KOPT-K1 (cell line): ENCODE measurements around the gene GLP1R.

ENCODE experiments used
- H3K27ac ChIP-seq: fragments of 200-600 bp; sonication (generic); 2 replicates; pipeline ENCODE4 v1.5.1; 2016; ENCODE audit warnings: antibody characterized with exemption, mild to moderate bottlenecking, low read depth, low read length; ENCODE audit not compliant: poor library complexity, severe bottlenecking
- H3K36me3 ChIP-seq: fragments of 200-600 bp; sonication (generic); 2 replicates; pipeline ENCODE4 v1.5.1; 2017; ENCODE audit warnings: antibody characterized with exemption, mild to moderate bottlenecking, low read length, moderate library complexity; ENCODE audit not compliant: insufficient read depth
- H3K9me3 ChIP-seq: fragments of 200-600 bp; sonication (generic); 2 replicates; pipeline ENCODE4 v1.5.1; 2017; ENCODE audit warnings: antibody characterized with exemption, low read length, mild to moderate bottlenecking; ENCODE audit not compliant: insufficient read depth, poor library complexity, severe bottlenecking

The GLP1R gene

DNA sequence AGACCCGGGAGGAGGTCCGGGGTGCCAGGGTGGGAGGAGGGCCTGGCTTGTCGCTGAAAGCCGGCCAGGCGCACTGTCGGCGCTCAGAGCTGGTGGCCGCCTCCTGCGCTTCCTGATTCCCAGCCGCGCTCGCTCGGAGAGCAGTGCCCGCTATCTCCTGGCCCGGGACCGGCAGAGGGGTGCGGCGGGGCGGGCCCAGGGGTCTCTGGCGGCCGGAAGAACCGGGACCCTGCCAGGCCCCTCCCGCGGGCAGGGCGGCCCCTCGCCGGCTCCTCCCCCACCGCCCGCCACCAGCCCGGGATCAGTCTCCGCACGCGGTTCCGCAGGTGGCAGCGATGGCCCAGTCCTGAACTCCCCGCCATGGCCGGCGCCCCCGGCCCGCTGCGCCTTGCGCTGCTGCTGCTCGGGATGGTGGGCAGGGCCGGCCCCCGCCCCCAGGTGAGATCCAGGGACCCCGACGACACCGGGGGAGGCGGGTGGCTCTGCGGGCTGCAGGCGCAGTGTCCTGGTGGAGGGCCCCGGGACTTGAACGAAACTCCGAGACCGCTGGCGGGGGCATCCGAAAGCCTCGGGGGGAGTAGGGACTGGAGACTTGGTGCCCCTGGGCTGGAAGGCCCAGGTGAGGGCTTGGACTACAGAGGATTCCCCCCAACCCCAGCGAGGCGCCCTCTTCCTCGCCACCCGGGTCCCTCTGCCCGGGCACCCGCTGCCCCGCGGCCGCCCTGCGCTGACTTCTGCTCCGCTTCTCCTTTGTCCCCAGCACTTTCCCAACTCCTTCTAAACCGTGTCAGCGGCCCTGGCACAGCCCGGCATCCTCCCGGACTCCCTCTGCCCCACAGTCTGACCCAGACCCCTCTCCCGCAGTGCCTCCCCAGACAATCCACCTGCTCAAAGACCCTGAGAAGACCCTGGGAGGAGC lies at the start of gene GLP1R:
TSS of gene GLP1R (plus strand) at position 301 of the 919 bp plus-strand sequence. CDS start at position 361, 60 bp downstream.
- Histone ChIP-seq H3K36me3 (no peaks in the 10 kb centered on the region), H3K27ac (no peak within 1 kb of the TSS), H3K9me3 (no peaks in the 10 kb centered on the region)

DNA sequence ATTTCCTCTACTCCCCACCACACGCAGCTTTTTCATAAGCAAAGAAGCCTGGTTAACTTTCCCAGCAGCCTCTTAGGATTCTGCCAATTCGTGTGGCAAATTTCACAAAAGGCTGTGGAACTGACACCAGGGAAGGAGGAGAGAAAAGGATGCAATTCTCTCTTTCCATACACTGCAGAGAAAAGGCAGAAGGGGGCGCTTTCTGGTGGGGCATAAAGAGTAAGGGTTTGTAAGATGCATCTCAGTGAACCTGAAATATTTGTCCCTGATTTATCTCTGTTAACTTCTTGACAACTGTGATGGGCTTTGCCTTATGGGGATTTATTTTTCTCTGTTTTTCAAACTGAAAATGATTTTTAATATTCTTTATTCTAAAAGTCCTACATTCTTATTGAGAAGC lies 45.5 kb upstream of the GLP1R start:
- Histone ChIP-seq H3K36me3 (no peaks in the 10 kb centered on the region), H3K27ac (no peak overlapping the region), H3K9me3 (no peaks in the 10 kb centered on the region)

- Histone ChIP-seq H3K27ac (no peak overlapping the region), H3K36me3 (no peaks in the 10 kb centered on the region), H3K9me3 (no peaks in the 10 kb centered on the region)
Observed at GRCh38 chr6:39003492-39003891, 45.1 kb upstream of the GLP1R start.

DNA sequence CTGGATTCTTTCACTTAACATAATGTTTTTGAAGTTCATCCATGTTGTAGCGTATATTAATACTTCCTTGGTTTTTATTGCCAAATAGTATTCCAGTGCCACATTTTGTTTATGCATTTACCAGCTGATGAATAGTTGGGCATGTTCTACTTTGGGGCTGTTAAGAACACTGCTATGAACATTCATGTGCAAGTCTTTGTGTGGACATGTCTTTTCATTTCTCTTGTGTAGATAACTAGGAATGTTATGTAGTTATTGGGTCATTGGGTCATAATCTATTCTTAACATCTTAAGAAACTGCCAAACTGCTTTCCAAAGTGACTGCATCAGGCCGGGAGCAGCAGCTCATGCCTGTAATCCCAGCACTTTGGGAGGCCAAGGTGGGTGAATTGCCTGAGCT lies 43.8 kb upstream of the GLP1R start:
- Histone ChIP-seq H3K27ac (no peak overlapping the region), H3K36me3 (no peaks in the 10 kb centered on the region), H3K9me3 (no peaks in the 10 kb centered on the region)

DNA sequence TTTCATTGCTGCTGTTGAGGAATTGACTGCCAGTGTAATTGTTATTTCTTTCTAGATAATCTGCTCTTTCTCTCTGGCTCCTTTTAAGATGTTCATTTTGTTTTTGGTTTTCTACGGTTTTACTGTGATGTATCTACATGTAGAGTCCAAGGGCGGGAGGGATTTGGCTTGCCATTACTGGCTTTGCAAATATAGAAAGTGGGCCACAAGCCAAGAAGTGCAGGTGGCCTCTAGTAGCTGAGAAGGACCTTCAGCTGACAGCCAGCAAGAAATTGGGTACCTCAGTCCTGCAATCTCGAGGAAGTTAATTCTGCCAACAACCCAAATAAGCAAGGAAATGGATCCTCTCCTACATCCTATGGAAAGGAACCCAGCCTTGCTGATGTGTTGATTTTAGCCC lies 42.8 kb upstream of the GLP1R start:
- Histone ChIP-seq H3K36me3 (no peaks in the 10 kb centered on the region), H3K9me3 (no peaks in the 10 kb centered on the region), H3K27ac (no peak overlapping the region)

- H3K36me3 ChIP-seq: no peaks in the 10 kb centered on the region
- H3K27ac ChIP-seq: no peak overlapping the region
- no peaks in the 10 kb centered on the region for H3K9me3 ChIP-seq
Observed at GRCh38 chr6:39007575-39007974, 41.0 kb upstream of the GLP1R start.

- H3K36me3 ChIP-seq: no peaks in the 10 kb centered on the region
- H3K27ac ChIP-seq: no peak overlapping the region
- H3K9me3 ChIP-seq: no peaks in the 10 kb centered on the region
Observed at GRCh38 chr6:39008737-39009136, 39.8 kb upstream of the GLP1R start.

- H3K27ac ChIP-seq: no peak overlapping the region
- no peaks in the 10 kb centered on the region for H3K9me3 ChIP-seq
- no peaks in the 10 kb centered on the region for H3K36me3 ChIP-seq
Observed at GRCh38 chr6:39009476-39009875, 39.1 kb upstream of the GLP1R start.

GRCh38 chr6:39016839-39017546 lies 31.6 kb upstream of the GLP1R start:
- Histone ChIP-seq H3K27ac (no peak overlapping the region), H3K36me3 (no peaks in the 10 kb centered on the region), H3K9me3 (no peaks in the 10 kb centered on the region)

DNA sequence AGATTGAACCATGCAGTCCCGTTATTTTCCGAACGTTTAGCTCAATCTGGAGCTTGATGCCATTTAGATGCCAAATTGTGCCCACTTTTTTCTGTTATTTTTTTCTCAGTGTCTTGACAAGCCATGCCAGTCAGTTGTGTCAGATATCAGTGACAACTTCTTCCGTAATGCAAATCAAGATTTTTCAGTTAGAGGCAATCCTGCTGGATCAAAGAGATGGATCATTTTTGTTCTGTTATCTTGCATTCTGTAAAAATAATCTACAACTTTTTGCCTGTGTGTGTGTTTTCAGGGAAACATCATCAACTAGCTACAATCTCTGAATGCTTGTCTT lies 31.1 kb upstream of the GLP1R start:
- Histone ChIP-seq H3K9me3 (no peaks in the 10 kb centered on the region), H3K27ac (no peak overlapping the region), H3K36me3 (no peaks in the 10 kb centered on the region)

GRCh38 chr6:39018103-39018502 lies 30.5 kb upstream of the GLP1R start:
- no peaks in the 10 kb centered on the region for H3K9me3 ChIP-seq
- H3K36me3 ChIP-seq: no peaks in the 10 kb centered on the region
- no peak overlapping the region for H3K27ac ChIP-seq

DNA sequence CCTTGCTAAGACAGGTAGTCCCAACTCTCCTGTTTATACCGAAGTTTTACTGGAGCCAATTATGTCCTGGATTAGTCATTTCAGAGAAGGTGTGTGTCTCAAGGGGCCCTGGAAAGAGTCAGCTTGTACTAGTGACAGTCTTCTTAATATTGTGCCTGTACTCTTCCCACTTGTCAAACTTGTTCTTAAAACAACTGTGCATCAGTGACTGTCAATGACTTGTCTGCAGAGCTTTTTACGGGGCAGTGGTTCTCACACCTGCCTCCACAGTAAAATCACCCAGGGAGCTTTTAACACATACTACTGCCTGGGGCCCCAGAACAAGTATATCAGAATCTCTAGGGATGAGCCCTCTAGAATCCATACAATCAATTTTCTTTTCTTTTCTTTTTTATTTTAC lies 28.4 kb upstream of the GLP1R start:
- no peak overlapping the region for H3K27ac ChIP-seq
- no peaks in the 10 kb centered on the region for H3K36me3 ChIP-seq
- H3K9me3 ChIP-seq: no peaks in the 10 kb centered on the region

GRCh38 chr6:39021041-39021440 lies 27.5 kb upstream of the GLP1R start:
- H3K27ac ChIP-seq: no peak overlapping the region
- H3K36me3 ChIP-seq: no peaks in the 10 kb centered on the region
- no peaks in the 10 kb centered on the region for H3K9me3 ChIP-seq

DNA sequence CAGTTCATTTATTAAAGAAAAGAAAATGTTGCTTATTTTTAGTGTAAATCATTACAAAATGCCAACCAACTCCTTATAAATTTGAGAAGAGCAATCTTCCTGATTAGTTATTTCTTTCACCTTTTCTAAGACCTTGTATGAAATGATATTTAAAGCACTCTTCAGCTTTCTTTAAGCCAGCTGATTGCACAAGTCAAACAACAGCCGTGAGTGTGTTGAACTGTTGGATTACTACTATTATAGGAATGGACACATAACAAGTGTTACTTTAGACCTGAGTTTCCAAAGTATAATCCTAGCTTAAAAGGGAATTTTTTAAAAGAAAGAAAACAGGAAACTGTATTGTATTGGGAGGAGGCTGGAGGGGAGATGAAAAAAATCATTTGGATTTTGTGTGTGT lies 26.8 kb upstream of the GLP1R start:
- Histone ChIP-seq H3K9me3 (no peaks in the 10 kb centered on the region), H3K27ac (no peak overlapping the region), H3K36me3 (no peaks in the 10 kb centered on the region)

- no peaks in the 10 kb centered on the region for H3K36me3 ChIP-seq
- H3K27ac ChIP-seq: no peak overlapping the region
- no peaks in the 10 kb centered on the region for H3K9me3 ChIP-seq
Observed at GRCh38 chr6:39026175-39026574, 22.4 kb upstream of the GLP1R start.
